OCI-LY3 (cell line): ENCODE results near the gene KIAA0930.

Source experiments
- H2AFZ ChIP-seq: fragments of 200-600, 300-600 bp; shearing (Covaris generic); 2 replicates; pipeline ENCODE4 v1.6.0; 2014; ENCODE audit warnings: antibody characterized with exemption, low read depth, low read length
- H3K27ac ChIP-seq: fragments of 200-600, 300-600 bp; sonication (generic); 2 replicates; pipeline ENCODE4 v1.5.1; 2014; ENCODE audit warnings: mild to moderate bottlenecking, low read length, moderate library complexity, mixed read lengths
- H3K27me3 ChIP-seq: fragments of 200-600, 300-600 bp; sonication (generic); 2 replicates; pipeline ENCODE4 v1.6.1; 2014; ENCODE audit warnings: low read depth, low read length, mixed read lengths
- H3K36me3 ChIP-seq: fragments of 200-600, 300-600 bp; sonication (generic); replicated peaks from 2 replicates; pipeline ENCODE3; 2014; ENCODE audit warnings: low read depth, low read length, mixed read lengths
- H3K4me1 ChIP-seq: fragments of 300-600, 200-600 bp; sonication (generic); 2 replicates; pipeline ENCODE4 v1.6.1; 2014; ENCODE audit warnings: low read length, mixed read lengths
- H3K4me2 ChIP-seq: fragments of 200-600, 300-600 bp; sonication (generic); 2 replicates; pipeline ENCODE4 v1.6.1; 2014; ENCODE audit warnings: low read length, mixed read lengths
- H3K4me3 ChIP-seq: fragments of 300-600, 200-600 bp; sonication (generic); 2 replicates; pipeline ENCODE4 v1.5.1; 2014; ENCODE audit warnings: antibody characterized with exemption, mild to moderate bottlenecking, low read length, moderate library complexity
- H3K79me2 ChIP-seq: fragments of 300-600, 200-600 bp; shearing (Covaris generic); 2 replicates; pipeline ENCODE4 v1.6.1; 2014; ENCODE audit warnings: mild to moderate bottlenecking, low read length, mixed read lengths
- H3K9ac ChIP-seq: fragments of 300-600, 200-600 bp; shearing (Covaris generic); 2 replicates; pipeline ENCODE4 v1.6.0; 2014; ENCODE audit warnings: mild to moderate bottlenecking, low read length, moderate library complexity
- H3K9me3 ChIP-seq: fragments of 200-600, 300-600 bp; shearing (Covaris generic); 2 replicates; pipeline ENCODE4 v1.6.1; 2014; ENCODE audit warnings: low read length, mixed read lengths; ENCODE audit not compliant: insufficient read depth
- H4K20me1 ChIP-seq: fragments of 200-600, 300-600 bp; sonication (generic); 2 replicates; pipeline ENCODE4 v1.6.1; 2016; ENCODE audit warnings: low read length, mixed read lengths; ENCODE audit not compliant: insufficient read depth
- CTCF ChIP-seq: fragments of 200-600, 300-600 bp; sonication (generic); IDR thresholded peaks from 2 replicates; pipeline ENCODE4 v1.5.1; 2014; ENCODE audit warnings: antibody characterized with exemption, low read length, low read depth
- EZH2phosphoT487 ChIP-seq: fragments of 200-600 bp; shearing (Covaris generic); IDR thresholded peaks from 2 replicates; pipeline ENCODE4 v1.6.1; 2018; ENCODE audit warnings: antibody characterized with exemption, mixed run types, low read depth

Gene KIAA0930

GRCh38 chr22:45239681-45240051, 1.0 kb downstream of the KIAA0930 start:
- H3K4me3 ChIP-seq = peak overlapping the region; percentile 82
- no peaks in the 10 kb centered on the region for H3K36me3 ChIP-seq
- H3K79me2 ChIP-seq = no peaks in the 10 kb centered on the region
- H3K27ac ChIP-seq = no peak overlapping the region
- TF ChIP-seq EZH2phosphoT487 (no peak), CTCF (no peak)
- H3K9me3 ChIP-seq = no peaks in the 10 kb centered on the region
- H3K4me1 ChIP-seq = peaks cover 32% of the 10 kb centered on the region
- H2AFZ ChIP-seq = no peak overlapping the region
- 0 out of 2 replicates have a peak, but pooled peaks cover 3% of the 10 kb centered on the region for H3K27me3 ChIP-seq
- peaks cover 15% of the 10 kb centered on the region; the same call in 1 of the 2 replicates for H4K20me1 ChIP-seq
- peak overlapping the region; percentile 96 for H3K4me2 ChIP-seq
- peak overlapping the region; percentile 63; the same call in 1 of the 2 replicates for H3K9ac ChIP-seq

GRCh38 chr22:45238957-45239680, 1.6 kb downstream of the KIAA0930 start:
- H3K9me3 ChIP-seq = no peaks in the 10 kb centered on the region
- H3K4me2 ChIP-seq = peak overlapping the region; percentile 96
- H4K20me1 ChIP-seq = peaks cover 15% of the 10 kb centered on the region; the same call in 1 of the 2 replicates
- H3K79me2 ChIP-seq = no peaks in the 10 kb centered on the region
- H3K9ac ChIP-seq = no peak overlapping the region
- TF ChIP-seq CTCF (no peak), EZH2phosphoT487 (no peak)
- no peaks in the 10 kb centered on the region for H3K36me3 ChIP-seq
- no peak overlapping the region for H3K4me3 ChIP-seq
- no peak overlapping the region for H3K27ac ChIP-seq
- H2AFZ ChIP-seq = no peak overlapping the region
- H3K4me1 ChIP-seq = peaks cover 34% of the 10 kb centered on the region
- H3K27me3 ChIP-seq = 0 out of 2 replicates have a peak, but pooled peaks cover 3% of the 10 kb centered on the region

DNA sequence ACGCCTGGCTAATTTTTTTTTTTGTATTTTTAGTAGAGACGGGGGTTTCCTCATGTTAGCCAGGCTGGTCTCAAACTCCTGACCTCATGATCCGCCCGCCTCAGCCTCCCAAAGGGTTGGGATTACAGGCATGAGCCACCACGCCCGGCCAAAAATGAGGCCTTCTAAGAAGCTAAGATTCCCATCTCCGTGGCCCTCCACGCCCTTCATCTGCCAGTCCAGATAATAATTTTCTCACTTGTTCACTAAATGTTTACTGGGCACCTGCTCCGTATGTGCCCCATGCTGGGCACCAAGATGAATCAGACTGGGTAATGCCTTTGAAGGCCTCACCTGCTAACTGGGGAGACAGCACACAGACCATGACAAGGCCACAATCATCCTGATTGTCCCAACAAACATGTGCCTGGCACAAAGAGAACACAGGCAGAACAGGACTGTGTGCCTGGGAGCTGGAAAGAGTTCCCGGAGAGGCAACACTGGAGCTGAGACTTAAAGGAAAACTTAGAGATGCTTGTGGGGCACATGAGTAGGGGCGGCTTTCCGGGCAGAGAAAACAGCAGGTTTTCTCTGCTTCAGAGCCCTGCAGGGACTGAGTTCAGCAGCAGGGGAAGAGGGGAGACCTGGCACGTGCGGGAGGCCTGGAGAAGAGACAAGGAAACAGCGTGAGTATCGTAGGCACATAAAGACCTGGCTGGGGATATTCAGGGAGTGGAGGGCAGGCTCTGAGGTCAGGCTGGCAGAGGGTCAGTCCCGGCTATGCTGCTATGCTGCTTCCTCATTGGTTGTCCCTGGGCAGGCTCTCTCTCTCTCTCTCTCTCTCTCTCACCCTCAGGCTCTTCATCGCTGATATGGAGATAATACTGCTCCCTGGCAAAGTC, 2.4 kb downstream of the KIAA0930 start:
- H3K27me3 ChIP-seq = 0 out of 2 replicates have a peak, but pooled peaks cover 3% of the 10 kb centered on the region
- H3K36me3 ChIP-seq = no peaks in the 10 kb centered on the region
- no peak overlapping the region for H3K27ac ChIP-seq
- no peak overlapping the region for H2AFZ ChIP-seq
- peaks cover 34% of the 10 kb centered on the region for H3K4me1 ChIP-seq
- no peaks in the 10 kb centered on the region for H3K79me2 ChIP-seq
- peaks cover 15% of the 10 kb centered on the region; the same call in 1 of the 2 replicates for H4K20me1 ChIP-seq
- no peak overlapping the region for H3K4me2 ChIP-seq
- no peaks in the 10 kb centered on the region for H3K9me3 ChIP-seq
- TF ChIP-seq EZH2phosphoT487 (no peak), CTCF (no peak)
- H3K4me3 ChIP-seq = no peak overlapping the region
- H3K9ac ChIP-seq = no peak overlapping the region
